WERI-Rb-1 (cell line): Measurements from ENCODE around the gene PPP1R14B.

ENCODE experiments used
- DNase-seq: peaks from one replicate; pipeline ENCODE4 v3.0.0-alpha.2; 2020
- H3K27ac ChIP-seq: fragments of 250-450 bp; sonication (Bioruptor Pico); 2 replicates; pipeline ENCODE4 v1.5.1; 2020; ENCODE audit warnings: mild to moderate bottlenecking, moderate library complexity
- H3K27me3 ChIP-seq: fragments of 250-450 bp; sonication (Bioruptor Pico); 2 replicates; pipeline ENCODE4 v1.5.1; 2021; ENCODE audit warnings: mild to moderate bottlenecking, low read depth, moderate library complexity; ENCODE audit not compliant: insufficient read depth, severe bottlenecking
- H3K36me3 ChIP-seq: fragments of 250-450 bp; sonication (Bioruptor Pico); 2 replicates; pipeline ENCODE4 v1.5.1; 2020; ENCODE audit warnings: mild to moderate bottlenecking, moderate library complexity
- H3K4me3 ChIP-seq: 2 replicates; pipeline ENCODE4 v1.5.1; 2011; ENCODE audit warnings: low read depth, mild to moderate bottlenecking, control low read depth, low read length
- H3K9me3 ChIP-seq: fragments of 250-450 bp; sonication (Bioruptor Pico); 2 replicates; pipeline ENCODE4 v1.5.1; 2021; ENCODE audit warnings: mild to moderate bottlenecking, moderate library complexity; ENCODE audit not compliant: severe bottlenecking
- TF ChIP-seq, protein P1 (sequence below): IDR thresholded peaks from 2 replicates; pipeline ENCODE4 v1.5.1; 2011; ENCODE audit warnings: low read depth, mild to moderate bottlenecking, control low read depth, inconsistent platforms, low read length

Gene PPP1R14B

DNA sequence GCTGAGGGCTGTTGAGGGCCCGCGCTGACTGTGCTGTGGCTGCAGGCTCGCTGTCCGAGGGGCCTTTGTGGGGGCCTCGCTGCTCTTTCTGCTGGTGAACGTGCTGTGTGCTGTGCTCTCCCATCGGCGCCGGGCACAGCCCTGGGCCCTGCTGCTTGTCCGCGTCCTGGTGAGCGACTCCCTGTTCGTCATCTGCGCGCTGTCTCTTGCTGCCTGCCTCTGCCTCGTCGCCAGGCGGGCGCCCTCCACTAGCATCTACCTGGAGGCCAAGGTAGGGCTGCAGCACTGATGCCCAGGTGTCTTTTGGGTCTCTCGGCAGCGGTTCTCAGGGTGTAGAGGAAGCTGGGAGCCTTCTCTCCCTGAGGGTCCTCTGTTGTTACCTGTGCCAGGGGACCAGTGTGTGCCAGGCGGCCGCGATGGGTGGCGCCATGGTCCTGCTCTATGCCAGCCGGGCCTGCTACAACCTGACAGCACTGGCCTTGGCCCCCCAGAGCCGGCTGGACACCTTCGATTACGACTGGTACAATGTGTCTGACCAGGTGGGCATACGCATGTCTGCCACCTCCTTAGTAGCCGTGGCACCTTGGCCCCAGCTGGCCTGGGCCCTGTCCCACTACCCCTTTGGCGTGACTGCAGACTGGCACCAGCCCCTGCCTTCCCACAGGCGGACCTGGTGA, 41.1 kb upstream of the PPP1R14B start:
- Histone ChIP-seq H3K27me3 (peaks cover 16% of the 10 kb centered on the region), H3K36me3 (peaks cover 8% of the 10 kb centered on the region), H3K9me3 (no peaks in the 10 kb centered on the region), H3K27ac (no peak overlapping the region), H3K4me3 (no peak overlapping the region)
- TF ChIP-seq, protein P1, sequence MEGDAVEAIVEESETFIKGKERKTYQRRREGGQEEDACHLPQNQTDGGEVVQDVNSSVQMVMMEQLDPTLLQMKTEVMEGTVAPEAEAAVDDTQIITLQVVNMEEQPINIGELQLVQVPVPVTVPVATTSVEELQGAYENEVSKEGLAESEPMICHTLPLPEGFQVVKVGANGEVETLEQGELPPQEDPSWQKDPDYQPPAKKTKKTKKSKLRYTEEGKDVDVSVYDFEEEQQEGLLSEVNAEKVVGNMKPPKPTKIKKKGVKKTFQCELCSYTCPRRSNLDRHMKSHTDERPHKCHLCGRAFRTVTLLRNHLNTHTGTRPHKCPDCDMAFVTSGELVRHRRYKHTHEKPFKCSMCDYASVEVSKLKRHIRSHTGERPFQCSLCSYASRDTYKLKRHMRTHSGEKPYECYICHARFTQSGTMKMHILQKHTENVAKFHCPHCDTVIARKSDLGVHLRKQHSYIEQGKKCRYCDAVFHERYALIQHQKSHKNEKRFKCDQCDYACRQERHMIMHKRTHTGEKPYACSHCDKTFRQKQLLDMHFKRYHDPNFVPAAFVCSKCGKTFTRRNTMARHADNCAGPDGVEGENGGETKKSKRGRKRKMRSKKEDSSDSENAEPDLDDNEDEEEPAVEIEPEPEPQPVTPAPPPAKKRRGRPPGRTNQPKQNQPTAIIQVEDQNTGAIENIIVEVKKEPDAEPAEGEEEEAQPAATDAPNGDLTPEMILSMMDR, result no peak
- no peak for DNase-seq

DNA sequence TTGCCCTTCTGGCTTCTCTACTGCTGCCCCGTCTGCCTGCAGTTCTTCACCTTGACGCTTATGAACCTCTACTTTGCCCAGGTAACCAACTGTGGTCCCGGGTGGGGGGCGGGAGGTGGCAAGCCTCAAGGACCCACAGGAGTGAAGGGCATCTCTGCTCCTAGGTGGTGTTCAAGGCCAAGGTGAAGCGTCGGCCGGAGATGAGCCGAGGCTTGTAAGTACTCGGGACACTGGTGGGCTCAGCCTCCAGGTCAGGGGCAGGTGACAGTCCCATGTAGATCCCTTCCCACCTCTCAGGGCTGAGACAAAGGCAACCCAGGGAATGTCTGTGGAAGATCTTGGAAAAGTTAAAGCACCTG, 40.0 kb upstream of the PPP1R14B start:
- H3K36me3 ChIP-seq, result peaks cover 17% of the 10 kb centered on the region
- H3K9me3 ChIP-seq, result no peaks in the 10 kb centered on the region
- no peak overlapping the region for H3K27ac ChIP-seq
- TF ChIP-seq, protein P1, result no peak
- peaks cover 9% of the 10 kb centered on the region for H3K27me3 ChIP-seq
- H3K4me3 ChIP-seq, result no peak overlapping the region
- no peak for DNase-seq

DNA sequence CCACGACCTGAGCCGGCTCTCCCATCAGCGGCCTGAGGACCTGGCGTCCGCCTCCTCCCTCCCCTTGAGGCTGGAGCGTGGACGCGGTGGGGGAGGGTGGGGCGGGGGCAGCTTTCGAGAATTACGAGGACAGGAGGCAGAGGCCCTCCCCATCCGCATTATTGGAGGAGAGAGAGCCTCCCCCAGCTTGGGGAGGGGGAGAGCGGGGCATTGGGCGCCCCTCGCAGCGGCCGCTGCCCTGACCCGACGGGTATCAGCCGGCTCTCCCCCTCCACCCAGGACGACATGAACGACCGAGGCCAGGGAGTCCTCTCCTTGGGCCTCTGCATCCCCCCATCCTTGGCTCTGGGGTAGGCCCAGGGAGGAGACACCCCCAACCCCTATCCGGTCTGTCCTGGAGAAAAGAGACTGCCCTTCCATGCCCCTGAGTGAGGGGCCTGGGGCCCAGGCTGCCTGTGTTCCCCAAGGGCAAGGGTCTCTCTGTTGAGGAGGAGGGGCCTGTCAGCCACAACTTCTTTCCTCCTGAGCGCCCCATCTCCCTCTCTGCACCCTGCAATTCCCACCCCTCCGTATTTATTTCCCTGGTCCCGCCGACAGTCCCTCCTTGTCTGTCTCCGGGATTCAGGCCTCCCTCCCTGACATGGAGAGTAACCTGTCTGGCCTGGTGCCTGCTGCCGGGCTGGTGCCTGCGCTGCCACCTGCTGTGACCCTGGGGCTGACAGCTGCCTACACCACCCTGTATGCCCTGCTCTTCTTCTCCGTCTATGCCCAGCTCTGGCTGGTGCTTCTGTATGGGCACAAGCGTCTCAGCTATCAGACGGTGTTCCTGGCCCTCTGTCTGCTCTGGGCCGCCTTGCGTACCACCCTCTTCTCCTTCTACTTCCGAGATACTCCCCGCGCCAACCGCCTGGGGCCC, 39.4 kb upstream of the PPP1R14B start:
- peak; percentile 39 for DNase-seq
- Histone ChIP-seq H3K27me3 (peaks cover 6% of the 10 kb centered on the region), H3K4me3 (peak overlapping the region; percentile 96), H3K9me3 (no peaks in the 10 kb centered on the region), H3K36me3 (peaks cover 23% of the 10 kb centered on the region), H3K27ac (peak overlapping the region; percentile 91)
- TF ChIP-seq, protein P1, result peak; percentile 27; the same call in 1 of the 2 replicates

DNA sequence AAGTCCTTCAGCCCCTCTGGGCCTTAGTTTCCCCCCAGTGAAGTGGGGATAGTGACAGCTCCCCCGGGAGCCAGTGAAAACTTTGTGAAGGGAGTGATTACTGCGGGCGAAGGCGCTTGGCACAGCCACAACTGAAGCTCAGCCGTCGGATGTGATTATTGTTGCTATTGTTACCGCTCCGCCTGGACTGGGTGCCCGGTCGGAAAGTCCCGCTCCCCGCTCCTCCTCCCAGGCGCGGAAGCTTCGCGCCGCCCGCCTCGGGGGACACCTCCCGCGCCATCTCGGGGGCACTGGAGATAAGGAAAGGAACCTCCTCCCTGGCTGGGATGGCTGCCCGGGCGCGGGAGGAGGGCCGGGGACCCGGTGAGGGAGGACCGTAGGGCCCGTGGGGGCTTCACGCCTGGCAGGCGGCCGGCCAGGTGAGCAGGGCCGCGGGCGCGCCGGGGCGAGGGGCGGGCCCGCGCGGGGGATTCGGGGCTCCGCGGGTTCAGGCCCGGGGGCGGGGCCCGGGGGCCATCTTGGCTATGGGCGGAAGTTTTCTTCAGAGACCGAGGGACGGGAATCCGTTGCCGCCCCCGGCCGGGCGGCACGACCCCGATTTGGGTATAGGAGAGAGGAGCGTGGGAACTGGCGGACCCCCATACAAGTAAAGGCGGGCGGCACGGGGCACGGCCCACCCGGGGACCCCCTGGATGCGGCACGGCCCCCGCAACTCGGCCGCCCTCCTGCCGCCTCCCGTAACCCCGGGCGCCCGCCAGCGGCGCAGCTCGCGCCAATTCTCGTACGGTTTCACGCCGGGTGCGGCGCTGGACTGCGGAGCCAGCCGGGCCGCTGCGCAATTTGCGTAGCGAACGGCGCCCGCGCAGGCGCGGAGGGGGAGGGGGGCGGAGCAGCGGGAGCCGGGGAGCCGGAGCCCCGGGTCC, 38.5 kb upstream of the PPP1R14B start, which contains the start of gene GPR137:
TSS of gene GPR137 (plus strand) at position 887 of the 923 bp plus-strand sequence. CDS start 677 bp downstream, outside the sequence.
- H3K36me3 ChIP-seq, result peaks cover 29% of the 10 kb centered on the region
- peak; percentile 83 for DNase-seq

More for the DNA sequence above, 38.5 kb upstream of the PPP1R14B start, which contains the start of gene GPR137:
- Histone ChIP-seq H3K27me3 (no peaks in the 10 kb centered on the region), H3K4me3 (peak within 1 kb of the TSS; percentile 96), H3K27ac (peak within 1 kb of the TSS; percentile 91), H3K9me3 (no peaks in the 10 kb centered on the region)
- TF ChIP-seq, protein P1, result no peak
